Measurements from ENCODE around the gene SAA4.

- TF ChIP-seq, protein P1, sequence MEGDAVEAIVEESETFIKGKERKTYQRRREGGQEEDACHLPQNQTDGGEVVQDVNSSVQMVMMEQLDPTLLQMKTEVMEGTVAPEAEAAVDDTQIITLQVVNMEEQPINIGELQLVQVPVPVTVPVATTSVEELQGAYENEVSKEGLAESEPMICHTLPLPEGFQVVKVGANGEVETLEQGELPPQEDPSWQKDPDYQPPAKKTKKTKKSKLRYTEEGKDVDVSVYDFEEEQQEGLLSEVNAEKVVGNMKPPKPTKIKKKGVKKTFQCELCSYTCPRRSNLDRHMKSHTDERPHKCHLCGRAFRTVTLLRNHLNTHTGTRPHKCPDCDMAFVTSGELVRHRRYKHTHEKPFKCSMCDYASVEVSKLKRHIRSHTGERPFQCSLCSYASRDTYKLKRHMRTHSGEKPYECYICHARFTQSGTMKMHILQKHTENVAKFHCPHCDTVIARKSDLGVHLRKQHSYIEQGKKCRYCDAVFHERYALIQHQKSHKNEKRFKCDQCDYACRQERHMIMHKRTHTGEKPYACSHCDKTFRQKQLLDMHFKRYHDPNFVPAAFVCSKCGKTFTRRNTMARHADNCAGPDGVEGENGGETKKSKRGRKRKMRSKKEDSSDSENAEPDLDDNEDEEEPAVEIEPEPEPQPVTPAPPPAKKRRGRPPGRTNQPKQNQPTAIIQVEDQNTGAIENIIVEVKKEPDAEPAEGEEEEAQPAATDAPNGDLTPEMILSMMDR (IDR thresholded peaks at IDR 0.05; ENCODE audit: low read depth, low read length) = peak; percentile 14; the same call in 1 of the 2 replicates
- TF ChIP-seq EZH2phosphoT487 (IDR thresholded peaks at IDR 0.05; ENCODE audit: low read depth) = no peak
Measured at GRCh38 chr11:18270102-18270501, 33.5 kb upstream of the SAA4 start.

Measured in OCI-LY3 (cell line).